Uterus (tissue), 4 donors: ENCODE results near the gene HTR3B. TPM values are rescaled to one million over a fixed set of nuclear protein-coding genes. Genes with fewer than 3 reads are reported as not detected.
A peak's percentile ranks its signal among the peaks of the same experiment; 100 is the strongest.

ENCODE experiments used
- DNase-seq, 2 donors: peaks; one replicate each; pipeline ENCODE4 v3.0.0-alpha.2; 2019 to 2020
- H3K27ac ChIP-seq, 2 donors: fragments of 200-600 bp; sonication (generic); 1 replicate in 1 of 2; 2 replicates in 1 of 2; pipeline ENCODE4 v1.5.1; 2016 to 2018
- H3K27me3 ChIP-seq, 2 donors: fragments of 200-600 bp; sonication (generic); one replicate each; pipeline ENCODE4 v1.5.1; 2018 to 2019; ENCODE audit warnings: control low read depth in 1 of 2
- H3K36me3 ChIP-seq, 2 donors: fragments of 200-600 bp; sonication (generic); one replicate each; pipeline ENCODE4 v1.5.1; 2019; ENCODE audit warnings: control low read depth in 1 of 2
- H3K4me1 ChIP-seq, 2 donors: fragments of 200-600 bp; sonication (generic); one replicate each; pipeline ENCODE4 v1.5.1; 2018 to 2019; ENCODE audit warnings: control low read depth in 1 of 2
- H3K4me3 ChIP-seq, 2 donors: fragments of 200-600 bp; sonication (generic); 1 replicate in 1 of 2; 2 replicates in 1 of 2; pipeline ENCODE4 v1.5.1; 2018 to 2019; ENCODE audit warnings: mild to moderate bottlenecking in 1 of 2
- H3K9me3 ChIP-seq, 2 donors: fragments of 200-600 bp; sonication (generic); one replicate each; pipeline ENCODE4 v1.5.1; 2019; ENCODE audit warnings: control low read depth in 1 of 2
- POLR2A ChIP-seq, 2 donors: fragments of 450-650 bp; IDR thresholded peaks; one replicate each; pipeline ENCODE4 v1.6.1; 2016; ENCODE audit warnings: antibody characterized with exemption in 2 of 2, mild to moderate bottlenecking in 1 of 2, moderate library complexity in 1 of 2
- intact Hi-C: fragments of 100-400 bp; cut with DNase I; formaldehyde crosslinking; loops from one replicate; pipeline ENCODE4 v1.15.1; 2023; ENCODE audit warnings: low total_unique reads
- total RNA-seq, 4 donors: library from RNA; depleted of rRNA in 3 of 4; stranded (reverse); fragments of >200 nt in 3 of 4; gene quantifications; one replicate each; pipeline versions ENCODE4 v1.1.0 to v1.2.4, GENCODE V29; 2014 to 2023
- TF ChIP-seq, protein P1 (sequence below), 4 experiments: fragments of 200-600 bp in 2 of 4; fragments of 450-650 bp in 2 of 4; sonication (generic) in 2 of 4; IDR thresholded peaks; one replicate each; pipeline ENCODE4 v1.5.1; 2016 to 2019; ENCODE audit warnings: antibody characterized with exemption in 4 of 4, mild to moderate bottlenecking in 2 of 4, moderate library complexity in 1 of 4
- donor health status: DM: yes; HTN: yes; CAD: no.

HTR3B gene
- total RNA-seq, 4 donors from 2014 or later = not detected

GRCh38 chr11:113896156-113896879, 8.3 kb upstream of the HTR3B start:
- no peak overlapping the region for H3K27ac ChIP-seq
- intact Hi-C loops = loop anchor here (2.0 kb wide), 1 partner anchor 366 kb away; no protein-coding TSS in a partner anchor
- TF ChIP-seq, protein P1, sequence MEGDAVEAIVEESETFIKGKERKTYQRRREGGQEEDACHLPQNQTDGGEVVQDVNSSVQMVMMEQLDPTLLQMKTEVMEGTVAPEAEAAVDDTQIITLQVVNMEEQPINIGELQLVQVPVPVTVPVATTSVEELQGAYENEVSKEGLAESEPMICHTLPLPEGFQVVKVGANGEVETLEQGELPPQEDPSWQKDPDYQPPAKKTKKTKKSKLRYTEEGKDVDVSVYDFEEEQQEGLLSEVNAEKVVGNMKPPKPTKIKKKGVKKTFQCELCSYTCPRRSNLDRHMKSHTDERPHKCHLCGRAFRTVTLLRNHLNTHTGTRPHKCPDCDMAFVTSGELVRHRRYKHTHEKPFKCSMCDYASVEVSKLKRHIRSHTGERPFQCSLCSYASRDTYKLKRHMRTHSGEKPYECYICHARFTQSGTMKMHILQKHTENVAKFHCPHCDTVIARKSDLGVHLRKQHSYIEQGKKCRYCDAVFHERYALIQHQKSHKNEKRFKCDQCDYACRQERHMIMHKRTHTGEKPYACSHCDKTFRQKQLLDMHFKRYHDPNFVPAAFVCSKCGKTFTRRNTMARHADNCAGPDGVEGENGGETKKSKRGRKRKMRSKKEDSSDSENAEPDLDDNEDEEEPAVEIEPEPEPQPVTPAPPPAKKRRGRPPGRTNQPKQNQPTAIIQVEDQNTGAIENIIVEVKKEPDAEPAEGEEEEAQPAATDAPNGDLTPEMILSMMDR (IDR thresholded peaks at IDR 0.05) = peak; percentile 60 to 71 (median 66)
- no peak for TF ChIP-seq POLR2A (IDR thresholded peaks at IDR 0.05)
- peak; percentile 28 to 30 for DNase-seq
- no peaks in the 10 kb centered on the region for H3K4me1 ChIP-seq
- no peak overlapping the region for H3K4me3 ChIP-seq
- no peaks in the 10 kb centered on the region for H3K36me3 ChIP-seq
- H3K27me3 ChIP-seq = no peaks in the 10 kb centered on the region
- H3K9me3 ChIP-seq = no peaks in the 10 kb centered on the region

- intact Hi-C loops = no loop called here
- Histone ChIP-seq H3K9me3 (no peaks in the 10 kb centered on the region), H3K4me1 (no peaks in the 10 kb centered on the region), H3K4me3 (no peak overlapping the region), H3K27ac (no peak overlapping the region), H3K36me3 (no peaks in the 10 kb centered on the region), H3K27me3 (no peaks in the 10 kb centered on the region)
- no peak for DNase-seq
- TF ChIP-seq, protein P1 (IDR thresholded peaks at IDR 0.05) = no peak
- TF ChIP-seq POLR2A (IDR thresholded peaks at IDR 0.05) = no peak
Measured at GRCh38 chr11:113901141-113901540, 3.5 kb upstream of the HTR3B start.

- Histone ChIP-seq H3K9me3 (no peaks in the 10 kb centered on the region), H3K27ac (no peak overlapping the region), H3K36me3 (no peaks in the 10 kb centered on the region), H3K4me1 (no peaks in the 10 kb centered on the region), H3K27me3 (no peaks in the 10 kb centered on the region), H3K4me3 (no peak overlapping the region)
- no peak for DNase-seq
- intact Hi-C loops = no loop called here
- no peak for TF ChIP-seq POLR2A (IDR thresholded peaks at IDR 0.05)
- TF ChIP-seq, protein P1 (IDR thresholded peaks at IDR 0.05) = no peak
Measured at GRCh38 chr11:113906038-113906437, 1.4 kb downstream of the HTR3B start.

GRCh38 chr11:113906516-113906915, 1.9 kb downstream of the HTR3B start:
- TF ChIP-seq POLR2A (IDR thresholded peaks at IDR 0.05) = no peak
- TF ChIP-seq, protein P1 (IDR thresholded peaks at IDR 0.05) = no peak
- DNase-seq = no peak
- no peaks in the 10 kb centered on the region for H3K4me1 ChIP-seq
- no peak overlapping the region for H3K27ac ChIP-seq
- H3K27me3 ChIP-seq = no peaks in the 10 kb centered on the region
- intact Hi-C loops = no loop called here
- H3K36me3 ChIP-seq = no peaks in the 10 kb centered on the region
- no peak overlapping the region for H3K4me3 ChIP-seq
- H3K9me3 ChIP-seq = no peaks in the 10 kb centered on the region

DNA sequence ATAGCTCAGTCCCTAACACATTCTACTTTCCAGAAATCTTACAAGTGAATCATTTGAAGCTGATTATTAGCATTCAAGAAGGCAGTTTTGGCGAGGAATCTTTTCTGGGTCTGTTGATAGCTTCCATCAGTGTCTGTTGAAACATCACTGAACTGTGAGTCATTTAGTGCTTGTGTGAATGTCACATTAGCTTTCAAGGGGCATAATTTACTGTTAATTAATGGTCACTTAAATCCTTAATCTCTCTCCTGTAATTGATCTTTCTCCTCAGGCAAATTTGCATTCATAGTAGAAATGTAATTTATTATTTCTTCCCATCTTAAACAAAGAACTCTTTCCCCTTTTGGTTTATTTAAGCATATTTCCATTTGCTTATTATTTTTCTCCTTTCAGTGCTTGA, 2.6 kb downstream of the HTR3B start:
- Histone ChIP-seq H3K9me3 (no peaks in the 10 kb centered on the region), H3K36me3 (no peaks in the 10 kb centered on the region), H3K4me3 (no peak overlapping the region), H3K27me3 (no peaks in the 10 kb centered on the region), H3K27ac (no peak overlapping the region), H3K4me1 (no peaks in the 10 kb centered on the region)
- DNase-seq = no peak
- no peak for TF ChIP-seq POLR2A (IDR thresholded peaks at IDR 0.05)
- TF ChIP-seq, protein P1 (IDR thresholded peaks at IDR 0.05) = no peak
- intact Hi-C loops = no loop called here
